Right lobe of liver (tissue), 6 donors: ENCODE data around the gene OTUD7B. TPM values are rescaled to one million over a fixed set of nuclear protein-coding genes. Genes with fewer than 3 reads are reported as not detected.

Experiments used
- ATAC-seq, 4 donors: fragments of 200-7000 bp; cut with Tn5 transposase; one replicate each; pipeline ENCODE4 v1.9.1; 2020; ENCODE audit warnings: mild to moderate bottlenecking in 4 of 4, moderate library complexity in 4 of 4
- DNase-seq, 3 donors: peaks; one replicate each; pipeline ENCODE4 v3.0.0-alpha.2; 2020
- H3K27ac ChIP-seq, 3 donors: fragments of 200-600 bp; one replicate each; pipeline ENCODE4 v1.8.0; 2022
- H3K27me3 ChIP-seq, 2 donors: fragments of 200-600 bp; one replicate each; pipeline ENCODE4 v1.8.0; 2022
- H3K36me3 ChIP-seq, 4 donors: fragments of 200-600 bp; sonication (generic) in 1 of 4; one replicate each; pipeline versions ENCODE4 v1.5.1 to v1.8.0; 2017 to 2022; ENCODE audit warnings: control low read depth in 1 of 4
- H3K4me1 ChIP-seq, 4 donors: fragments of 200-600 bp; sonication (generic) in 1 of 4; one replicate each; pipeline versions ENCODE4 v1.5.1 to v1.8.0; 2017 to 2022; ENCODE audit warnings: control low read depth in 1 of 4
- H3K4me3 ChIP-seq, 3 donors: fragments of 200-600 bp; one replicate each; pipeline ENCODE4 v1.8.0; 2022
- H3K9me3 ChIP-seq, 4 donors: fragments of 200-600 bp; sonication (generic) in 1 of 4; one replicate each; pipeline versions ENCODE4 v1.5.1 to v1.8.0; 2017 to 2022; ENCODE audit warnings: control low read depth in 1 of 4
- POLR2A ChIP-seq: fragments of 450-650 bp; IDR thresholded peaks from one replicate; pipeline ENCODE4 v1.6.1; 2017; ENCODE audit warnings: antibody characterized with exemption, mild to moderate bottlenecking
- WGBS: methylation state at CpG from one replicate; pipeline ENCODE4 v1.1.6; 2018; ENCODE audit warnings: low coverage, low lambda C conversion rate; ENCODE audit not compliant: insufficient coverage; ENCODE audit errors: missing lambda C conversion rate; 5-methylcytosine and 5-hydroxymethylcytosine counted together
- intact Hi-C, 2 donors: fragments of 100-400 bp; cut with DNase I; formaldehyde crosslinking; loops; one replicate each; pipeline versions ENCODE4 v1.11.2 to v1.14.1; 2022
- total RNA-seq, 6 experiments: library from RNA; depleted of rRNA in 2 of 6; stranded (reverse); fragments of >200 nt in 2 of 6; fragmentation: NEBNext Ultra II Directional in 3 of 6; extraction: Animal tissue kit (Norgen Biotek cat#: 25700) in 3 of 6; gene quantifications; one replicate each; pipeline versions ENCODE4 v1.1.0 to v1.2.4, GENCODE V29; 2016 to 2023
- TF ChIP-seq, protein P1 (sequence below), 4 donors: fragments of 200-600 bp in 3 of 4; fragments of 450-650 bp in 1 of 4; IDR thresholded peaks; one replicate each; pipeline versions ENCODE4 v1.5.1 to v1.8.0; 2016 to 2022; ENCODE audit warnings: antibody characterized with exemption in 4 of 4, mild to moderate bottlenecking in 2 of 4
- donor health status: DM: no; HTN: yes; CAD: no.
- donor health status: DM: no; HTN: no; CAD: no.
- donor health status: DM: no; HTN: no; CAD: no.
- donor health status: DM: no; HTN: yes; CAD: no.
- donor health status: DM: no; HTN: yes; CAD: no.

The OTUD7B gene
- total RNA-seq, 6 experiments from 2014 or later, result 9.1 to 22.3 (median 16.8) TPM

DNA sequence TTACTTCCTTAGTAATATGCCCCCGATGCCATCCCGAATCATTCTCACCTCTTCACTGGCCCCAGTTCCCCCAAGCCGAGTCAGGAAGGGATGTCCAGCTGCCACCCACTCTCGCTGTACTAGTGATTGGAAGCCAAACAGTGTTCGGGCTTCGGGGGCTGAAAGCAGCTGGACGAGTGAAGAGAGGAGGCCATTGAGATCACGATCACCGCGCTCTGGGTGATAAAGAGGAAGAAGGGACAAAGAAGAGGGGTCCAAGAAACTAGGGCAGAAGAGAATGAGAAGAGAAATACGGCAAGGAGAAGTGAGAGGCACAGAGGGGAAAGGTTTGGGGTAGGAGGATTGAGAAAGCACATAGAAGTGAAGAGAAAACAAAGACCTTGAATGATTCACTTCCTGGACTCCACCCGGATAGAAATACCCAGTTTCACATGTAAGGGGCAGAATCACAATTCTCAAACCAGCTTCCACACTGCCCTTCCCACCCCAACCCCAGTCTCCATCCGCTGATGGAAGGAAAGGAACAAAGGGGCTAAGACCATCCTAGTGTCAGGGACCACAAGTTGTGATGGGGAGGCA lies 79.2 kb downstream of the OTUD7B start:
- ATAC-seq (no peak), DNase-seq (no peak)
- no peak overlapping the region for H3K27ac ChIP-seq
- intact Hi-C loops, result no loop called here
- peaks cover 0 to 13% (median 5%) of the 10 kb centered on the region in 4 donors for H3K4me1 ChIP-seq
- H3K4me3 ChIP-seq, result no peak overlapping the region
- peaks cover 0 to 1% (median 0%) of the 10 kb centered on the region in 4 donors for H3K36me3 ChIP-seq
- H3K27me3 ChIP-seq, result no peaks in the 10 kb centered on the region
- WGBS, result 81% methylated on average over 11 of the region's 13 CpGs
- H3K9me3 ChIP-seq, result no peaks in the 10 kb centered on the region
- no peak for TF ChIP-seq POLR2A
- TF ChIP-seq, protein P1, sequence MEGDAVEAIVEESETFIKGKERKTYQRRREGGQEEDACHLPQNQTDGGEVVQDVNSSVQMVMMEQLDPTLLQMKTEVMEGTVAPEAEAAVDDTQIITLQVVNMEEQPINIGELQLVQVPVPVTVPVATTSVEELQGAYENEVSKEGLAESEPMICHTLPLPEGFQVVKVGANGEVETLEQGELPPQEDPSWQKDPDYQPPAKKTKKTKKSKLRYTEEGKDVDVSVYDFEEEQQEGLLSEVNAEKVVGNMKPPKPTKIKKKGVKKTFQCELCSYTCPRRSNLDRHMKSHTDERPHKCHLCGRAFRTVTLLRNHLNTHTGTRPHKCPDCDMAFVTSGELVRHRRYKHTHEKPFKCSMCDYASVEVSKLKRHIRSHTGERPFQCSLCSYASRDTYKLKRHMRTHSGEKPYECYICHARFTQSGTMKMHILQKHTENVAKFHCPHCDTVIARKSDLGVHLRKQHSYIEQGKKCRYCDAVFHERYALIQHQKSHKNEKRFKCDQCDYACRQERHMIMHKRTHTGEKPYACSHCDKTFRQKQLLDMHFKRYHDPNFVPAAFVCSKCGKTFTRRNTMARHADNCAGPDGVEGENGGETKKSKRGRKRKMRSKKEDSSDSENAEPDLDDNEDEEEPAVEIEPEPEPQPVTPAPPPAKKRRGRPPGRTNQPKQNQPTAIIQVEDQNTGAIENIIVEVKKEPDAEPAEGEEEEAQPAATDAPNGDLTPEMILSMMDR (IDR thresholded peaks at IDR 0.05), result no peak

DNA sequence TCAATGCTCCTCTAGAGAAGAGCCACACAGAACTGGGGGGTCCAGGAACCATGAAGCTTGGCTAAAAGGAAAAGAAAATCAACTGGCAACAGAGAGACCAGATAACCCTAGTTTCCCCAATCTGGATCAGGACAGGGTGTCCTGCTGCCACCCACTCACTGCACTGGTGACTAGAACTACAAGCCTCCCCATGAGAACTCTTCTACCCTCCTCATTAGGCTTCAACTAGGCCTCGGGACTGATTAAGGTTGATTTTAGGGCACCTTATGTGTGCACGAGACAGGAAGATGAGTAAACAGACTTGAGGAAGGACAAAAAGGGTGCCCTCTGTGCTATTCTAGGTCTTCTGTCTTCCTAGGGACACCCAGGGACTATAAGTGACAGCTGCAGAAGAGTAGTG lies 80.7 kb downstream of the OTUD7B start:
- ATAC-seq, result no peak

DNA sequence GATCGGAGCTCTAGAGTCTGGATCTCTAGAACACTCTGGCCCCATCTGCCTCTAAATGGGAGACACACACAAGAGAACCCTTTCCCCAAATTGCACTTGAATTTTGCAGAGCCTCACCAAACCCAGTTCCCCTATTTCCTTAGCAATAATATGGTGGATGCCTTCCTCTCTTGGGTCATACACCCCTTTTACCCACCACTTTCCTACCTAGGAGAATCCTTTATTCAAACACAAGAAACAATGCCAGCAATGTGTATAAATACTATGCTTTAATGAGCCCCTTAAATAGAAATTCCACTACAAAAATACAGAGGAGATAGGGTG lies 82.2 kb downstream of the OTUD7B start:
- Histone ChIP-seq H3K27ac (peak overlapping the region; percentile 89 to 99 (median 93)), H3K4me3 (peak overlapping the region; percentile 76 to 94 (median 91))
- intact Hi-C loops, result no loop called here

More for the DNA sequence above, 80.7 kb downstream of the OTUD7B start:
- Histone ChIP-seq H3K27me3 (no peaks in the 10 kb centered on the region), H3K27ac (no peak overlapping the region), H3K4me3 (no peak overlapping the region), H3K4me1 (peaks cover 0 to 10% (median 3%) of the 10 kb centered on the region in 4 donors), H3K9me3 (no peaks in the 10 kb centered on the region), H3K36me3 (peaks cover under 1 to 16% (median 8%) of the 10 kb centered on the region in 4 donors)
- intact Hi-C loops, result no loop called here
- DNase-seq, result no peak
- TF ChIP-seq, protein P1 (IDR thresholded peaks at IDR 0.05), result no peak
- TF ChIP-seq POLR2A, result no peak
- WGBS, result 73% methylated on average over 2 of the region's 2 CpGs

DNA sequence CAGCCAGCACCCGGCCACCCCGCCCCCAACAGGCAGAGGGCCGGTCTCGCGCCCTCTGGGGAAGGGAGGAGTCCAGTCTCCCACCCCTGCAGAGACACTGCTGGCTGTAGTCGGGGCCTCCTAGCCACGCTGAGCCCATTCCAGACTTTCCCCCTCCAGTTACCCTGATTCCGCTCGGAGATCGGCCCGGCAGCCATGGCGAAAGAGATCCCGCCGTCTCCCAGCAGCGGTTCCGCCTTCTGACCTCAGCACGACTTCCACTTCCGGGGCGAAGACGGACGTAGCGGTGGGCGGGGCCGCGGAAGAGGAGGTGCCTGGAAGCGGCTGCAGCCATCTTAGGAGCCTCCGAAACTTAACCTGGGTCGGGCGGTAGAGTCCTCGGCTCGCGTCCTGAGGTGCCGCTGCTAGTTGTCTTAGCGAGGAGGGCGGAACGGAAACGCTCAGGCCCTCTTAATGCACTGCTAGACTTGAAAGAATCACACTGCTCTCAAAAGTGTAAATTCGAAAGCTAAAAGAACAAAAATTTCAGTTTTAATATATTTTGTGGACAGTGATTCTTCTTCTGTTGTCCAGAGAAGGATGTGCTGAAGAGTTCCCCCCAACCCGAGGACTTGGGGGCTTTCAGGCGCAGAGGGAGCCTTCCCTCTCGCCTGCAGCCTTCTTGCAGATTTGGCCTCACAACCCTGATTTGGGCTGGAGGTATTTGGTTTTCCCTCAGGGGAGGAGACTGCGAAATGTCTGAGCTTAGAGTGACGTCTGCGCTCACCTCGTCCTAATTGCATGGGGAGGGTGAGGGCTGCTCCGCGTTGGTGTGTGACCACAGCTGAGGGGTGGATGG lies 82.7 kb downstream of the OTUD7B start, which contains the start of gene SF3B4:
SF3B4 (minus strand) TSS at position 241 of the 838 bp plus-strand sequence; CDS start at position 197, 44 bp downstream.
- TF ChIP-seq, protein P1 (IDR thresholded peaks at IDR 0.05), result peak in 1 of 4 donors; percentile 9
- TF ChIP-seq POLR2A, result peak; percentile 95
- peak within 1 kb of the TSS; percentile 76 to 94 (median 91) for H3K4me3 ChIP-seq
- DNase-seq (peak; percentile 96 to 97 (median 97)), ATAC-seq (peak; percentile 98 to 99 (median 98))
- no peaks in the 10 kb centered on the region for H3K27me3 ChIP-seq
- no peaks in the 10 kb centered on the region for H3K9me3 ChIP-seq
- H3K27ac ChIP-seq, result peak within 1 kb of the TSS; percentile 89 to 99 (median 93)
- intact Hi-C loops, result no loop called here
- H3K4me1 ChIP-seq, result peaks cover 0 to 10% (median 3%) of the 10 kb centered on the region in 4 donors
- peaks cover 20 to 37% (median 26%) of the 10 kb centered on the region in 4 donors for H3K36me3 ChIP-seq
- WGBS, result 0% methylated on average over 16 of the region's 47 CpGs

More for the DNA sequence above, 82.2 kb downstream of the OTUD7B start:
- H3K27me3 ChIP-seq, result no peaks in the 10 kb centered on the region
- WGBS, result 0% methylated on average over 1 of the region's 1 CpG
- H3K4me1 ChIP-seq, result peaks cover 0 to 10% (median 3%) of the 10 kb centered on the region in 4 donors
- TF ChIP-seq, protein P1 (IDR thresholded peaks at IDR 0.05), result no peak
- TF ChIP-seq POLR2A, result no peak
- H3K36me3 ChIP-seq, result peaks cover 16 to 31% (median 23%) of the 10 kb centered on the region in 4 donors
- ATAC-seq (no peak), DNase-seq (no peak)
- H3K9me3 ChIP-seq, result no peaks in the 10 kb centered on the region
